Activated effector memory CD4-positive, alpha-beta T cell treated with anti-CD3 and anti-CD28 coated beads, Interleukin-2, amount 50 U/mL, for 16 hours (primary cell): ENCODE results near the gene FHAD1.
A peak's percentile ranks its signal among the peaks of the same experiment; 100 is the strongest.

Experiments
- DNase-seq: peaks from one replicate; pipeline ENCODE4 v3.0.0-alpha.2; 2020

The FHAD1 gene

DNA sequence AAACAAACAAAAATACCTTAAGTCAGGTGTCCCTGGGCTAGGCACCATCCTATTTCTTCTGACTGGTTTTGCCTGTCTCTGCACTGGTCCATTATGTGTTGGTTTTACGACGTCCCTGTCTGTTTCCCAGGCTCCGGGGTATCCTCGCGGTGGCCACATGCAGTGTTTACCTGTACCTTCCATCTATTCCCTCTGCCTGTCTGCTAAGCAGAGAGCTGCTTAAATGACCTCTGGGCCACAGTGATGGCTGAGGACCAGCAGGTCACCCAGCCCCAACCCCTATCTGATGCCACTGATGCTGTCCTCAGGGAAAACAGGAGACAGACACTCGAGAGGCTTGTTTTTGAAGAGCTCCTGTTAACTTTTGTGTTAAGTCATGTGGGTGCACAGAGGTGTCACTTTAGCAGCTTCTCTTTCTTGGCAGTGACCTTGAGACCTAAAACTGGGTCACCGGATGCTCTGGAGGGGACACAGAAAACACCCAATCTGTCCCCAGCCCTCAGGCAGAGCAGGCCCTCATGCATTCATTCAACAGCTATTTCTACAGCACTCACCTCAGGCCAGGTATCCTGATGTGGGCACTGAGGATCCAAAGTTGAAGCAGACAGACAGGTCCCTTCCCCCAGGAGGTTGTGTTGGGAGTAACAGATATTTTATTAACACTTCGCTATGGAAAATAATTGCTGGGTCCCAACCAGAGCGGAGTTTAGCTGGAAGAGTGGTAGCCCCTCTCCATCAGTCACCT is 158.3 kb downstream of the FHAD1 start:
- DNase-seq, result no peak

DNA sequence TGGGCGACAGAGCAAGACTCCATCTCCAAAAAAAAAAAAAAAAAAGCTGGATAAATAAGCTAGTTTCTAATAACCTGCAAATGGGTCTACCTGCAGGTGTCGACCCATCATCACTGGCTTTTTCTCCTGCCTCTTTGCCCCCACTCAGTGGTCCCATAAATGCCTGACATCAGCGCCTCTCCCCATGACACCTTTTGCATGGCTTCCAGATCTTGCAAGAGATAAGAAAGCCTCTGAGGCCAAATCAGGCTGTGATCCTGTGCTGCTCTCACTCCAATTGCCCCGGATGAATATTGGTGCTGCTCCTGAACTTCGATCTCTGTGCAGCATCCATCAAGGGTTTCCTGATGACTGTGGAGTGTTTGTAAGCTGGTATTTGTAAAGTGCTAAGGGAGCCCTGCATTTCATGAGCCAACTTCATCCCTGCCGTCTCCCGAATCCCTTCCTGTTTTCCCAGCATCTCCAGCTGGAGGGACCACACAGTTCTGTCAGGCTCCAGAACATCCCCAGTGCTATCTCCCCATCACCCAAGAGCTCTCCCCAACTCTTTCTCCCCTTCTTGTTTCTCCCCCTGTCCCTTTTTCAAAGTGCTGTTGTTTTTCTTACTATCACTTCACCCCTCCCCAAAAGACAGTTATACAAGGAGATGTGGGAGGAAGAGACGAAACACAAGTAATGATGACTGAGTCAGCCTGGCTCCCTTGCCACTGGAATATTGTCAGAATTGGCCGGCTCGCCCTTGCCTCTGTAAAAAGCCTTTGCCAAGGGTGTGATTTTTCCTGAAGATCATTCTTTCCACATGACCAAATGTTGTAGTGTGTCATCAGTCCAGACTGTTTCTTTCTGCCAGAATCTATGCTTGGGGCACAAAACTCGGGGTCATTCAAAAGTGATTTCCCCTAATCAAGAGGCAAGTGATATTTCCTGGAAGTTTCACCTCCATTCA is 159.9 kb downstream of the FHAD1 start:
- no peak for DNase-seq

DNA sequence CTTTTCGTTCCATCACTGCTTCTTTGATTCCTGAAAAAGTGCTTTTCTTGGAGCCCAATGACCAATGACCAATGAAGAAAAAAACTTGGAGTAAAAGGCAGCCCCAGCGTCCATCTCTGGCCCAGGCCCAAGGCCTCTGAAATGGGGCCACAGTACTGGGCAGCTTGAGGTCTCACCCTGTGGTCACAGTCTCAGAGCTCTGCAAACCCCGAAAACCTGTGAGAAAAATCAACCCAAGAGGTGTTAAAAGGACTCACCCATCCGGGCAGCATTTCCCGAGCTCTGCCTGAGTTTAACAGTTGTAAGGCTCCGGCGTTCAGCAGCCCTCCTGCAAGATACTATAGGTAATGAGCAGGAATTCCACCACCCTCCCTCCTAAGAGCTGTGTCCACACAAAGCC is 160.6 kb downstream of the FHAD1 start:
- no peak for DNase-seq

DNA sequence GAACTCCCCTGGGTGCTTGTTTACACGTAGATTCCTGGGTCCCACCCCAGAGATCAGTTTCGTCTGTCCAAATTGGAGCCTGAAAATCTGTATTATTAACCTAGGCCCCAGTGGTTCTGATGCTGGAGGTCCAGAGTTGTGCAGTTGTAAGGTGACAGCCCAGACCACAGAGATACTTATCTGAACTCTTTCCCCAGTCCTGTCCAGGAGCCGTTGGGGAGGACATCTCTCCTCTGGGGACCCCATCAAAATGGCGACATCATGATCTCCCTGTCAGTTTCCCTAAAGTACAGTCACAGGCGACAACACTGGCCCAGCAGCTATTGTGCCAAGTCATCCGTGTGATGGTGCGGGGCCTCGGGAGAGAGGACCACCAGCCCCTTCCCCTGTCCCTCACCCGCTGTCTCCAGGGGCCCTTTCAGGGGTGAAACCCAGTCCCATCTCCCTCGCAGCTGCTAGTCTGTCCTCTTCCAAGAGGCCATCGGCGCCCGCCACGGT is 161.9 kb downstream of the FHAD1 start:
- no peak for DNase-seq

DNA sequence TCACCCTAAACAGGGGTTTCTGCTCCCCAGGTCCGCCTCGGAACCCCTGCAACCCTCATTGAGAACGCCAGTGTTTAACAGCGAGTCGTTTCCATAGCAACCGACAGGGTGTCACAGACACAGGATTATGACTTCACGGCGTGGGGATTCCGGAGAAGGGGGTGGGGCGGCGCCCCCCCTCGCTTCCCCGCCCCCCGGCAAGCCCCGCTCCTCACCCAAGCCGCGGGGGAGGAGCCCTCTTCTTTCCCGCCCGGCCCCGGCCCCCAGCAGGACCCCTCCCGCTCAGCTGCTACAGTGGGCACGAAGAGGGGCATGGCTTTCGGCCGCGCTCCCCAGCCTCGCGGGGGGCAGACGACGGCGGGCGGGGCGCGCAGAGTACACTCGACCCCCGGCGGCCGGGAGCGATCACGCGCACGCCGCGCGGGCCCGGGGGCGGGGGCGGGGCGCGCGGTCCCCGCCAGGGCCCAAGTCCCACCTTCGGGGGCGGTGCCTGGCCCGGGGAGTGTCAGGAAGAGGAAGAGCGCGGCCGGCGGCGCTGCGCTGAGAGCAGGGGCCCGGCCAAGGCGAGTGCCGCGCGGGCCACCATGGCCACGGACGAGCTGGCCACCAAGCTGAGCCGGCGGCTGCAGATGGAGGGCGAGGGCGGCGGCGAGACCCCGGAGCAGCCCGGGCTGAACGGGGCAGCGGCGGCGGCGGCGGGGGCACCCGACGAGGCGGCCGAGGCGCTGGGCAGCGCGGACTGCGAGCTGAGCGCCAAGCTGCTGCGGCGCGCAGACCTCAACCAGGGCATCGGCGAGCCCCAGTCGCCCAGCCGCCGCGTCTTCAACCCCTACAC is 162.6 kb downstream of the FHAD1 start, which contains the start of gene EFHD2:
EFHD2 (plus strand) TSS at position 501 of the 835 bp plus-strand sequence; CDS start at position 585, 84 bp downstream.
- DNase-seq, result peak; percentile 94

DNA sequence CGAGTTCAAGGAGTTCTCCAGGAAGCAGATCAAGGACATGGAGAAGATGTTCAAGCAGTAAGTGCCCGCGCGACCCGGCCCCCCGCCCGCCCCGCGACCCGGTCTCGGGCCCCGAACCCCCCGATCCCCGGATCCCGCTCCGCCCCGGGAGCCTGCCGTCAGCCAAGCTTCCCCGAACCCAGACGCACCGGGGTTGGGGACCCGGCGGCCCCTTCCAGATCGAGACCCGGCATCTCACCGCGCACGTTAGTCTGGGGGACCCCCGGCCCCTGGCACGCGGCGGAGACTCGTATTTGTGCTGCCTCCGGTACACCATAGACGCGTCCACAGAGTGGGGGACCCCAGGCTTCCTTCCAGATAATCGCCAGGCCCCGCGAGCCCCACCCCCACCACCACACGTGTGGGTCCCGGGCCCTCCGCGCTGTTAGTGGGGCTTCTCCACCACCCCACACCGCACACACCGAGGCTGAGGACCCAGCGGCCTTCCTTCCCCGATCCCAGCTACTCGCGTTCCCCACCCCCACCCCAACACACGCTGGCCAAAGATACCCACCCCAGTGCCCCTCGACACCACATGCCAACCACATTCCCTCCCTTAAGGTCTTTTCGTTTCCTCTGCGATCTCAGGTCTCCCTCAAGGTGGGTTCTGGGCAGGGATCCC is 163.3 kb downstream of the FHAD1 start:
- no peak for DNase-seq

DNA sequence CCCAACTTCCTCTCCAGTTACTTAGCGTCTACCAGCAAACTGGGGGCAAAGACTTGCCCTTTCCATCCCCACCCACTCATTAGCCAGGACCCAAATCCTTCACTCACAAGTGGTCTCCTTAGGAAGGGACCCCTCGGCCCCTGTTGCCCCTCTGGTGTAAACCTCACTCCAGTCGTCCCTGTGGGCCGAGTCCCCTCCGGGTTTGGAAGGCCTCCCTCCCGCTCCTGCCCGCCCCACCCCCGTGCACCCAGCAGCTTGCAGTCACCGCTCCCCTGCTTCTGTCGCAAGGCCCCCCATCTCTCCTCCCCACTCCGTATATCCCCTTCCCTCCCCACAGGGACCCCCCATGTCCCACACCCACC is 163.8 kb downstream of the FHAD1 start:
- DNase-seq, result no peak

DNA sequence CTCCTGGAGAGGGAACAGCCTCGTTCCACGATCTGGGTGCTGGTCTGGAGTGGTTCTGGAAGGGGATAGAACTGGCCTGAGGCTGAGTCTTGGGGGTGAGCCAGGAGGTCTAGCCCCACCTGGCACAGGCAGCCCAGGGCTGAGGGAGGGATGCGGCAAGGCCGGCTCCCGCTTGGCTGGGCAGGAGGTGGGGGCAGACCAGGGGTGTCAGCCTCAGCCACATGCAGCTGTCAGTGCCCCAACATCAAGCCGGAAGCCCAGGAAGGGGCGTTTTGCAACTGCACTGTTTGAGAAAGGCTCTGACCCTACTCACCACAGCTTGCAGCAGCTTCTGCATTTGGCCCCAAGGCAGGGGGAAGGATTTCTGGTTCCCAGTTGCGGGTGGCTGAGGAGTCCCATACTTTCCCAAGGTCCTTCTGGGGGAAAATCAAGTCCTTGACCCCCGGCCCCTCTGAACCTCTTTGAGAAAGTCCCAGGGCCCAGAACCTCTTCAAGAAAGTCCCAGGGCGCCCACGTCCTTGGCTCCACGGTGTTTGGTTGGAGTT is 164.6 kb downstream of the FHAD1 start:
- DNase-seq, result peak; percentile 78

DNA sequence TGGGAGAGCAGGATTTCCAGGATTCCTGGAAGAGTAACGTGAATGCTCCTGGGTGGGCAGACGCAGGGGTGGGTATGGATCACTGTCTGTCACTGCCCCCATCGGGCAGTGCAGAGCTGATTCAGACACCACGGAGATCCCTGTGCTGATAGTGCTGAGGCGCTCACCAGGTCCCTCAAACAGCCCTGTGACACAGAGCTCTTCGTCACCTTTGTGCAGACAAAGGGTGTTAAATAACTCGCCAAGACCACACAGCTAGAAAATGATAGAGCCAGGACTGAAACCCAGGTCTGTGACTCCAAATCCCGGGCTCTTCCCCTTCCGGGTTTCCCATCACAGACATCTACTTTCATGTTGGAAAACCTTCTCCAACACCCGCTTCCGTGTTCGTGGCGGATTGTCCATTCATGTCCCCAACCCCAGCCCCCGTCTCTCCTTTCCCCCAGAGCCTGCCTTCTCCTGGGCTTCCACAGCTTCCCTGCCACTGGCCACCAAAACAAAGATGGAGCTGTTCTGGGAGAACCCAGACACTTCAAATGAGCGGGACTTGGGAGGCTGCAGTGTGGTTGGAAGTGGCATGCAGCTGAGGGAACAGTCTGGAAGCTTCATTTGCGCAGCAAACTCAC is 165.3 kb downstream of the FHAD1 start:
- peak; percentile 83 for DNase-seq

DNA sequence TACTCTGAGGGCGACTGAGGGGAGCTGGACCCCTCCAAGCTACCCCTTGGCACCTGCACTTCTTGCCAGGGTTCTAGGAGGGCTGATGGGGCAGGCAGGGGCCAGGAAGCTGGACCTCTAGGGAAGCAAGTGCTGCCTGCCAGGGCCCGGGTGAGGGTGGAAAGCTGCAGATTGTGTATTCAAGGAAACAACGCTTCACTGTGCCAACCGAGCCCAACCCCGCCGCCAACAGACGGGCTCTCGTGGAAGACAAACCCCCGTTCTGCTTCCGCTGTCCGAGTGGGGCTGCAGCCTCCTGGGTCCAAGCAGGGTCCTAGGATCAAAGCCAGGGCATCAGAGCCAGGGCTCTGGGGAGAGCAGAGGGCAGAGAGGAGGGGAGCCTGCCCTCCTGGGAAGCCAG is 165.8 kb downstream of the FHAD1 start:
- no peak for DNase-seq

DNA sequence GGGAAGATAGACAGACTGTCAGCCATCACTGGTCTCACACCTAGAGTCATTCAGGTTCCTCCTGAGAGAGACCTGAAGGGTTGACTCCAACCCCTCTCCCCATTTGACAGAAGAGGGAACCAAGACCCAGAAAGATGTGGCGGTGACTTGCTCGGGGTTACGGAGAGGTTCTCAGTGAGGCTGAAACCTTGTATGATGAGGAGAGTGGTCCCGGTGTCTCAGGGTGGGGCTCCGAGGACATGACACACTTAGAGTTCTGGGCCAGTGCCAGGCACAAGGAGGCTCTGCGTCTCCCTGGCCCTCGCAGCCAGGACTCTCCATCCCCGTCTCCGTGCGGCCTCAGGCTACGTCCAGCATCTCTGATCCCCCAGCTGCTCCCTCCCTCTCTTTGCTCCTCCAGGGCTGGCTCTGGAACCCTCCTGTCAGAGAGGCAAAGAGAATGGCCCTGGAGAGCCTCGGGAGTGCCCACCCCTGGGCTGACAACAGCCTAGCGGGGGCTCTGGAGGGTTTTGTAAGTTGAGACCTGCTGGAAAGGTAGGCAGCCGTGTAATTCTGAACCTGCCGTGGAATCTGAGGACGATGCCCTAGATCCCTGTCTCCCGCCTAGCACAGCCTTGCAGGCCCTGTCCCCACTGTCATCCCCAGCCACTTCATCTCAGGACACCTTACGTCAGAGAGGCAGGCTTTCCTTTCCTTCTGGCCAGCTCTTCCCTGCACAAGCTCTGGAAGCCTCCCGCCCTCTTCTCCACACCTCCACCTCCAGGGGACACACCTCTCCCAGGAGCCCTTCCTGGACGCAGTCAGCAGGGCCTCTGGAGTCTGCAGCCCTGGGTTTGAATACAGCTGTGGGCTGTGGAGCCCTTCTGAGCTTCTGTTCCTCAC is 166.8 kb downstream of the FHAD1 start:
- DNase-seq, result no peak

DNA sequence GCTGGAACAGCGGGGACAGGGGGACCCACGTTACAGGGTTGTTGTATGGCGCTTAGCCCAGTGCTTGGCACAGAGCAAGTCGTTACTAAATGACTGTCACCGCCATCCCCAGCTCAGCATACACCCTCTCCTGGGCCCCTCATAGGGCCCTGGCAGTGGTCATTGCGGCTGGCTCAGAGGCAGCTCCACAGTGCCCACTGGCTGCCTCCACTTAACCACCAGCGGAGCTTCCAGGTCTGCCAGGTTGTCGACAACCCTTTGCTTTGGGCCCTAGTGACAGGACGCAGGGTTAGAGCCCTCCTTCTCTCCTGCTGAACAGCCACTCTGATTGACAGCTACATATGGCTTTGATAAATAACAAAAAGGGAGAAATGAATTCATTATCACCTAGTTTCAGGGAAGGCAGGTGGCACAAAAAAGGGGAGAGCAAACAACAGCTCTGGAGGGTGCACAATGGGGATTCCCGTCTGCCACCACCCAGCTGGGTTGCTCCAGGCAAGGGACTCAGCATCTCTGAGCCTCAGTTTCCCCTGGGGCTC is 167.5 kb downstream of the FHAD1 start:
- DNase-seq, result no peak

DNA sequence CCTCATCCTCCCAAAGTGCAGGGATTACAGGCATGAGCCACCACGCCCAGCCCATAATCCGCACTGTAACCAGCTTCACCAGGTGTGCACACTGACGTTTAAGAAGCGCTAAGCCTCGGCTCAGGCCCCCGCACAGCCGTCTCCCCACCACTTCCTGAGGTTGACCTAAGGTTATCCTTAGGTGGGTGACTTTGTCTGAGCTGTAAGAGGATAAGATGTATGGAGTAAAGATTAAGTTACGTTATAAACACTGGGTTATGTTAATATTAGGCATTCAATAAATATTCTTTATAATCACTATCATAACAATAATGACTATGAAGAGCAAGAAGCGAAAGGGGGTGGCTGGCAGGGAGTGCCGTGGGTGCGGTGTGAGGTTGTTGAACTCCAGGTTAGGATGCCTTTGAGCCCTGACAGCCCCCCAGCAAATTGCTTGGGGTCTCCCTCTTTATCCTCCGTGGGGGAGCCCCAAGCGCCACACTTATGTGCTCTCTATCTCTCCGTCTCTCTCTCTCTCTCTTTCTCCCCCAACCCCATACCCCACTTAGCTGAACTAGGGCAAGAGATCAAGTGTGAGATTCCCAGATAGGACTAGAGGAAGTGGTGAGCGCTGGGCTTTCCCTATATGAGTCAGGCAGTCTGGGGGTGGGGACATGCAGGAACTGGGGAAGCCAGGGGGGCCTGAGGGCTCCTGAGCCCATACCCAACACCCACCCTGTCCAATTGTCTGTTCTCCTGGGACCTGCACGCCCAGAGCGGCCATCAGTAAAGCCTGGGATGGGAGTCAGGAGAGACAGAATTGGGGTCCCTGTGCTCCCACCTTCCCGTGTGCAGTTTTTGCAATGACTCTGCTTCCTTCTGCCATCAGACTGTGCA is 170.3 kb downstream of the FHAD1 start:
- DNase-seq, result peak; percentile 88

DNA sequence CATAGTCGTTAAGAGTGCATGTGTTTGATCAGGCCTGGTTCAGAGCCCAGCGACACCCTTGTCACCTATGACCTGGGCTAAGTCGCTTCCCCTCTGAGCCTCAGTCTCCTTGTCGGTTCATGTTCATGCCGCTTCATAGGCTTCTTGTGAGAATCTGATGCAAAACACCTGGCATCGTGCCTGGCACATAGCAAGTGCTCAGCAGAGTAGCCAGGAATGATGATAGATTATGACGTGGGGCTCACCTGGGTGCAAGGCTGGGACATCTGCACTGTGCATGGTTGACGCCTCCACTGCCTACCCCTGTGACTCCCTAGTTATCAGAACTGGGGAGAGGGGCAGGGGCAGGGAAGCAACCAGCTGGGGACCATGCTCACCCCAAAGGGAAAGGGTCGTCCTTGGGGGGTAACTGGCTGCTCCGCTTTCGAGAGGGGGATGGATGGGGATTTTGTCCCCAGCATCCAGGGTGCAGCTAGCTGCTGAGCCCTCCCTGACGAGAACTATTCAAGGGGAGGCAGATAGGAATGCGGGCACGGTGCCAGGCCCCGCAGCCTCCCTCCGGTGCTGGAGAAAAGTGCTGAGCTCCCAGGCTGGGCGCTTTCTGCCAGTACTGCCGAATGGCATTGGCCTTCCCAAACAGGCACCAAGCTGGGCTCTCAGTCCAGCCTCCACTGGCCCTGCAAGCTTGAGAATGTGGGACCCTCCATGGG is 171.9 kb downstream of the FHAD1 start:
- no peak for DNase-seq

DNA sequence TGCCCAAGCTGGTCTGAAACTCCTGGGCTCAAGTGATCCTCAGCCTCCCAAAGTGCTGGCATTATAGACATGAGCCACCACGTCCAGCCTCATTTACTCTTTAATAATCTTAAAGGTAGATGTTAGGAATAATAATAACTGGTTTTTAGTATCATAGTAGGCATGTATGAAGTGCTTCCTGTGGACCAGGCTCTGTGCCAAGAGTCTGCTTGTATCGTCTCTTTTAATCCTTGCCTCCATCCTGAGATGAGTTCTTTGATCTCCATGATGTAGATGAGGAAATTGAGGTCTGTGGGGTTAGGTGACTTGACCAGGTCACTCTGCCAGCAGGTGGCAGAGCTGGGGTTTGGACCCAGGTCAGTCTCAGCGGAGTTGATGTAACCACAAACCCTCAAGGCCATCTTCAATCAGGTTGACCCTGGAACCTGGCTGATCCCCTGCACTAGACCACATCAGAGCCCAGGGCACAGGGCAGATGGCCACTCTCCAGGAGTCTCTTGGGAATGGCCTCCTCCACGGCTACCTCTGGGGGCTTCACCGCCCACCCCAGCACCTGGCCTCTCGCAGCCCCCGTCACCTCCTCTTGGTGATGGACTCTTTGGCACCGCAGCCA is 173.9 kb downstream of the FHAD1 start:
- no peak for DNase-seq

DNA sequence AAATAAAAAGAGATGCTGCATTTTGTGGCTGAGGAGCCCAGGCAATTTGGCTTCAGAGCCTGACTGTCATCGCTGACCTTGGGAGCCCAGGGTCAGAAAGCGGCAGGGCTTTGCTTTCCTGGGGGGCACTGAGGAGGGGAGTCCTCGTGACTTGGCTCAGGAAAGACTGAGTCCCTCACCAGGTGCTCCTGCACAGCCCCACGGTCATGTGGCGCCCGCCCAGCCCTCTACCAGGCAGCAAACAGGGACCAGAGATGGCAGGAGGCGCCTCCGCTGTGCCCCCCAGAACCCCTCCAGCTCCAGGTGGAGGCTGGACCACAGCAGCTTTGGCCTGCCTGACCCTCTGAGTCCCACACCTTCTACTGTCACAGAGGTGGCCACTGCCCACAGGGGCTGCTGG is 175.8 kb downstream of the FHAD1 start:
- no peak for DNase-seq

DNA sequence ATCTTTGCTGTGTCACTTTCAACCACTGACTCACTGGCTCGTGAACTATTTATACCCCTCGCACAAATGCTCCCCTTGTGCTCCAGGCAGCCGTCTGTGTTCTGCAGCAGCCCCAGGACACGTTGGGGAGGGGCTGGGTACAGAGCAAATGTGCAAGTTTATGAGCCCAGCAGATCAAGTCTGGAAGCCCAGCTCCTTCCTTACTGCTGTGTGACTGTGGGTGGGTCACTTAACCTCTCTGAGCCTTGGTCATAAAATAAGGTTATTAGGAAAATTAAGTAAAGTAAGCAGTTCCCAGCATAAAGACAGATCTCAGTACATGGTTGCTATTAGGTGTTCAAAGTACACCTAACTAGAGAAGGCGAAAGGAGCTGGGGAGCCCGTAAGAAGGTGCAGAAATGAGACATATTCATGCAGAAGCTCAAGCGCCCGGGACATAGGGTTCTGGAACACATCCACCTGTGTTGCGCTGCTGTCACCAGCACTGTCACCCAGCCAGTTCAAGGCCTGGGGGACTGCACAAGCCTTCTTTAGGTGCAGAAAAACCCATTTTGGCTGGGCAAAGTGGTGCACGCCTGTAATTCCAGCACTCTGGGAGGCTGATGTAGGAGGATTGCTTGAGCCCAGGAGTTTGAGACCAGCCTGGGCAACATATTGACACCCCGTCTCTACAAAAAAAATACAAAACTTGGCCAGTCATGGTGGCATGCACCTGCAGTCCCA is 176.5 kb downstream of the FHAD1 start:
- no peak for DNase-seq
